Measurements from ENCODE around the gene IL36A. TPM values are rescaled to one million over a fixed set of nuclear protein-coding genes. Genes with fewer than 3 reads are reported as not detected.

Gene IL36A
- total RNA-seq, 1 donor from 2014 or later, result not detected

DNA sequence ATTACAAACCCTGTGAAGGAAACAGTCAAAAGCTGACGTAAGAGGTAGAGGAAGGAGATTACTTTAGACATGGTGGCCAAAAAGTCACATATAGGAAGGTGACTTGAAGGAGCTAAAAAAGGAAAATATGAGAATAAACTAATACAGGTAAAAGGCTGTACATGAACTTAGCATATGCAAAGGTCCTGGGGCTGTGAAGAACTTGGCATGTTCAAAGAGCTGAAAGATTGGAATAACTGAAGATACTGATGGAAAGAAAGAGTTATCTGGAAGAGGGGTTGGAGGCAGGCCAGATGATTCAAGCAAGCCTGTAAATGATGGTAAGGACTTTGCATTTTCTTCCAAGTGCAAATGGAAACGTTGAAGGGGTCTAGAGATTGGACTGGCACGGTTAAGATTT, 13.2 kb downstream of the IL36A start:
- Mint-ChIP-seq H3K27ac (no peak overlapping the region), H3K9me3 (ENCODE audit: low read depth) (peaks cover 11% of the 10 kb centered on the region), H3K4me3 (ENCODE audit: low read depth) (no peak overlapping the region), H3K27me3 (peaks cover 48% of the 10 kb centered on the region), H3K4me1 (ENCODE audit: low read depth) (no peaks in the 10 kb centered on the region), H3K36me3 (ENCODE audit: insufficient read depth) (no peaks in the 10 kb centered on the region)
- TF ChIP-seq, protein P1, sequence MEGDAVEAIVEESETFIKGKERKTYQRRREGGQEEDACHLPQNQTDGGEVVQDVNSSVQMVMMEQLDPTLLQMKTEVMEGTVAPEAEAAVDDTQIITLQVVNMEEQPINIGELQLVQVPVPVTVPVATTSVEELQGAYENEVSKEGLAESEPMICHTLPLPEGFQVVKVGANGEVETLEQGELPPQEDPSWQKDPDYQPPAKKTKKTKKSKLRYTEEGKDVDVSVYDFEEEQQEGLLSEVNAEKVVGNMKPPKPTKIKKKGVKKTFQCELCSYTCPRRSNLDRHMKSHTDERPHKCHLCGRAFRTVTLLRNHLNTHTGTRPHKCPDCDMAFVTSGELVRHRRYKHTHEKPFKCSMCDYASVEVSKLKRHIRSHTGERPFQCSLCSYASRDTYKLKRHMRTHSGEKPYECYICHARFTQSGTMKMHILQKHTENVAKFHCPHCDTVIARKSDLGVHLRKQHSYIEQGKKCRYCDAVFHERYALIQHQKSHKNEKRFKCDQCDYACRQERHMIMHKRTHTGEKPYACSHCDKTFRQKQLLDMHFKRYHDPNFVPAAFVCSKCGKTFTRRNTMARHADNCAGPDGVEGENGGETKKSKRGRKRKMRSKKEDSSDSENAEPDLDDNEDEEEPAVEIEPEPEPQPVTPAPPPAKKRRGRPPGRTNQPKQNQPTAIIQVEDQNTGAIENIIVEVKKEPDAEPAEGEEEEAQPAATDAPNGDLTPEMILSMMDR (IDR thresholded peaks at IDR 0.05; ENCODE audit: unreplicated experiment), result no peak
- no peak for DNase-seq (ENCODE audit: low spot score, unreplicated experiment)

DNA sequence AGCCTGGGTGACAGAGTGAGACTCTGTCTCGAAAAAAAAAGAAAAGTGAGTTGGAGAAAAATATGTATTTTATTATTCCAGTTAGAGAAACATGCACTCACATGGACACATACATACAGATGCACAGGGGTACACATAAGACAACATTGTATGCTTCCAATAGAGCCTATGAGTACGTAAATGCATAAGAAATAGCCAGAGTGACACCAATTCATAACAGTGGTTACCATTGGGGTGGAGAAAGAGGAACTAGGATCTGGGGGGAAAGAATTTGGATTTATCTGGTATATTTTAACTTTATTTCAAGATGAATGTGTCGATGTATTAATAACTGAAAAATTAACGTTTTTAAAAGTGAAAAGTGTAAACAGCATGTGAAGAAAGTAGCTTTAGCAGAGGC, 16.1 kb downstream of the IL36A start:
- Mint-ChIP-seq H3K4me3 (ENCODE audit: low read depth) (no peak overlapping the region), H3K9me3 (ENCODE audit: low read depth) (peaks cover 11% of the 10 kb centered on the region), H3K4me1 (ENCODE audit: low read depth) (no peaks in the 10 kb centered on the region), H3K36me3 (ENCODE audit: insufficient read depth) (no peaks in the 10 kb centered on the region), H3K27ac (no peak overlapping the region), H3K27me3 (peaks cover 66% of the 10 kb centered on the region)
- DNase-seq (ENCODE audit: low spot score, unreplicated experiment), result no peak
- TF ChIP-seq, protein P1 (IDR thresholded peaks at IDR 0.05; ENCODE audit: unreplicated experiment), result no peak

DNA sequence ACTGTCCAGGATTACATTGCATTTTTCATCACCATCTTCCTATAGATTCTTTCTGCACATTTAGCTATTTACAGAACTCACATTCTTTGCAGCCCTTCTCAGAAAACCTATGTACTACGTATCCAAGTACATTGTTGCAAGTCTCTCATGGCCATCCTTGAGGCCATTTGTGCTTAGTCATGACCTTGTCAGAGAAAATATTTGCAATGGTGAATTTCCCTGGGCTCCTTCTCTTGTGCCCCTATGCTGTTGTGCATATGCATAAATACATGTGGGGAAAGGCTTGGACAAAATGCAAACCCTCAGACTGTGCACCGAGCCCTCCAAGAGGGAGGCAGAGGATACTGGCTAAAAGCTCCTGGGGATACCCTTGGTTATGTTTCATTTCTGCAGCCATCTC, 19.5 kb downstream of the IL36A start:
- Mint-ChIP-seq H3K27me3 (peaks cover 69% of the 10 kb centered on the region), H3K9me3 (ENCODE audit: low read depth) (no peaks in the 10 kb centered on the region), H3K4me3 (ENCODE audit: low read depth) (no peak overlapping the region), H3K4me1 (ENCODE audit: low read depth) (no peaks in the 10 kb centered on the region), H3K36me3 (ENCODE audit: insufficient read depth) (no peaks in the 10 kb centered on the region), H3K27ac (no peak overlapping the region)
- no peak for DNase-seq (ENCODE audit: low spot score, unreplicated experiment)
- TF ChIP-seq, protein P1 (IDR thresholded peaks at IDR 0.05; ENCODE audit: unreplicated experiment), result no peak

DNA sequence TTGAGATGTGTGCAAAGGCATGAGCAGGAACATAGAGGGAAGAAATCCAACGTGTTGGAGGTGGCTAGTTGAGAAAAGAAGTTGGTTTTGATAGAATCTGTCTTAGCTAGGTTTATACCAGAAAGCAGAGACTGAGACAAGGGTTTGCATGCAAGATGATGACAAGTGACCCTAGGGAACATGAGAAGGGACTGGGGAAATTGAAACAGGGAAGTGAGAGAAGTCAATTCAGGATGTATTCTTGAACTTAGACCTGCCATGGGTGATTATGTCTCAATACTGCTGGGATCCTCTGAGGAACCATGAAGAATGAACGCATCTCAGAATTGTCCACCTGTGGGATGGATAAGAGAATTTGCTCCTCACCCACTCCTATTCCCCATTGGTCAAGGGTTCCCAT, 20.5 kb downstream of the IL36A start:
- H3K27me3 Mint-ChIP-seq, result peaks cover 75% of the 10 kb centered on the region
- no peaks in the 10 kb centered on the region for H3K9me3 Mint-ChIP-seq (ENCODE audit: low read depth)

DNA sequence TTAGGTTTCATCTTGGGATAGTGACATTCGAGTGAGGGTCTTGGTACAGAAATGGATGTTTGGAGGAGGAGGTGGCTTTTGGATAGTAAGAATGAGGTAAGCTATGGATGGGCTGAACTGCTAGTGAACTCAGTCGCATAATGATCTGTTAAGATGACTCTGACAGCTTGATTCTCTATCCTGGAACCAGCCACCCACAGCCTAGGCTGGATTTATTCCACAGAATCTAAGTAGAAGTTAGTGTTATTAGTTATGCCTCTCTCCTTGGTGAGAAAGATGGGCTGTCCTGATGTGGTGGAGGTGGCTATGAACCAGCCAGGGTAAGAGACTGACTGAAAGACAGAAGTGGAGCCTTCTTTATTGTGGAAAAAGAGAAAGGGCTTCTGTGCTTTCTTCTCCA, 22.4 kb downstream of the IL36A start:
- Mint-ChIP-seq H3K4me1 (ENCODE audit: low read depth) (no peaks in the 10 kb centered on the region), H3K27ac (no peak overlapping the region), H3K36me3 (ENCODE audit: insufficient read depth) (no peaks in the 10 kb centered on the region), H3K27me3 (peaks cover 77% of the 10 kb centered on the region), H3K9me3 (ENCODE audit: low read depth) (no peaks in the 10 kb centered on the region), H3K4me3 (ENCODE audit: low read depth) (no peak overlapping the region)
- TF ChIP-seq, protein P1 (IDR thresholded peaks at IDR 0.05; ENCODE audit: unreplicated experiment), result no peak
- DNase-seq (ENCODE audit: low spot score, unreplicated experiment), result no peak

More for the DNA sequence above, 20.5 kb downstream of the IL36A start:
- TF ChIP-seq, protein P1 (IDR thresholded peaks at IDR 0.05; ENCODE audit: unreplicated experiment), result no peak
- H3K27ac Mint-ChIP-seq, result no peak overlapping the region
- no peaks in the 10 kb centered on the region for H3K36me3 Mint-ChIP-seq (ENCODE audit: insufficient read depth)
- DNase-seq (ENCODE audit: low spot score, unreplicated experiment), result no peak
- no peaks in the 10 kb centered on the region for H3K4me1 Mint-ChIP-seq (ENCODE audit: low read depth)
- H3K4me3 Mint-ChIP-seq (ENCODE audit: low read depth), result no peak overlapping the region

Measured in progenitor cell of endocrine pancreas (in vitro differentiated cells).